SK-N-MC (cell line): ENCODE results near the gene DDX56.

Experiments used
- EZH2 ChIP-seq: fragments of 200-600 bp; sonication (generic); IDR thresholded peaks from one replicate; pipeline ENCODE4 v1.6.1; 2017; ENCODE audit warnings: antibody characterized with exemption
- POLR2AphosphoS5 ChIP-seq: IDR thresholded peaks from 2 replicates; pipeline ENCODE4 v1.6.1; 2012; ENCODE audit warnings: mild to moderate bottlenecking, low read depth, low read length, borderline replicate concordance

DNA sequence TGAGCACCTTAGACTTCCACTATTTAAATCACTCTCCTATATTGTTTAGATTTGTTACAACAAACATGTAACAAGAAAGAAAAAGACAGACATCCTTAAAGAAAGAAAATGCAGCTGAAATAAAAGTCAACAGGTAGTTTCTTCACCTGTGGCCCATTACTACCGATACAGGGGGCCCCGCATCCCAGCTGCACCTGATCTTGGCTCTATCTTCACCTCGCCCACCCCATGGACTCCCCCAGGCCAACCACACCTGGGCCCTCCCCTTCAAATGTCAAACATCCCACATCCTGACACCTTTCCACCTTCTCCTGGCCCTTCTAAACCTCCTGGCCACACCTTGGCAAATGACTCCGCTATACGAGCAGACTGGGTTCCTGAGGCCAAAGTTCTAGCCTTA is 7.0 kb downstream of the DDX56 start:
- TF ChIP-seq POLR2AphosphoS5 (no peak), EZH2 (no peak)
